LoVo (cell line): Measurements from ENCODE around the gene GALNT9.
A peak's percentile ranks its signal among the peaks of the same experiment; 100 is the strongest.
"Not testable (repeated sequence)": the region's sequence is repeated elsewhere in the genome, so short reads cannot be mapped to it uniquely, and the experiment has no call there.

ENCODE experiments used
- DNase-seq: peaks from one replicate; pipeline ENCODE4 v3.0.0-alpha.2; 2016; ENCODE audit warnings: low spot score

GALNT9 gene

DNA sequence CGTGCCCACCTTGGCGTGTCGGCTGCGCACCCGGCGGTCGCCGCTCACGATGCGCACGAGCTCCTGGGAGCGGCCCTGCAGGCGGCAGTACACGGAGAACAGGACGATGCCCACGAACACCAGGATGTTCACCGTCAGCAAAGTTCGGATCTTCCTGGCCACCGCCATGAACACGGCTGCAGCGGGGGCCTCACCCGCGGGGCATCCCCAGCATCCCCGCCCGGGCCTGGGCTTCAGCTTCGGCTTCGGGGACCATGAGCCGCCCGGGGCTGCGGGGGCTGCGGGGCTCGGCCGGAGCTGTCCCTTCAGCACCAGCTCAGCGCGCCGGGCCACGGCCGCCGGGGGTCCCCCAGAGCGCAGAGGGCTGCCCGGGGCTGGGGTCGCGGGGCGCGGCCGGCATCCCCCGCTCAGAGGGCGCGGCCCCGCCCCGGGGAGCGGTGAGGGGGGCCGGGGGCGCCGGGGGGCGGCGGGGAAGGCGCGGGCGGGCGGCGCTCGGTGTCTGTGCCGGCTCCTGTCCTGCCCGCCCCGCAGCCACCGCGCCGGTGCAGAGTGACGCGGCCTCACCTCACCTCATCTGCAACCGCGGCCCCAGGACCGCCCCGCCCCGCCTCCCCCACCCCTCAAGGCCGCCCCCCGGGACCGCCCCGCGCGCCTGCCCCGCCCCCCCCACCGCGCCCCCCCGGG is at the start of gene GALNT9:
Gene GALNT9 (minus strand): TSS at position 554 of the 684 bp plus-strand sequence. CDS start 386 bp downstream, at position 168.
- no peak for DNase-seq

DNA sequence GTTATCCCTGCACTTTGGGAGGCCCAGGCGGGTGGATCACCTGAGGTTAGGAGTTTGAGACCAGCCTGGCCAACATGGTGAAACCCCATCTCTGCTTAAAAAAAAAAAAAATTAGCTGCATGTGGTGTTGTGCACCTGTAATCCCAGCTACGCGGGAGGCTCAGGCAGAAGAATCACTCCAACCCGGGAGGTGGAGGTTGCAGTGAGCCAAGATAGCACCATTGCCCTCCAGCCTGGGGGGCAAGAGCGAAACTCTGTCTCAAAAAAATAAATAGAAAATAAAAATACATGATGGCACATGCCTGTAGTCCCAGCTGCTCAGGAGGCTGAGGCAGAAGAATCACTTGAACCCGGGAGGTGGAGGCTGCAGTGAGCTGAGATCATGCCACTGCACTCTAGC is 49.7 kb upstream of the GALNT9 start:
- not testable (repeated sequence) for DNase-seq

DNA sequence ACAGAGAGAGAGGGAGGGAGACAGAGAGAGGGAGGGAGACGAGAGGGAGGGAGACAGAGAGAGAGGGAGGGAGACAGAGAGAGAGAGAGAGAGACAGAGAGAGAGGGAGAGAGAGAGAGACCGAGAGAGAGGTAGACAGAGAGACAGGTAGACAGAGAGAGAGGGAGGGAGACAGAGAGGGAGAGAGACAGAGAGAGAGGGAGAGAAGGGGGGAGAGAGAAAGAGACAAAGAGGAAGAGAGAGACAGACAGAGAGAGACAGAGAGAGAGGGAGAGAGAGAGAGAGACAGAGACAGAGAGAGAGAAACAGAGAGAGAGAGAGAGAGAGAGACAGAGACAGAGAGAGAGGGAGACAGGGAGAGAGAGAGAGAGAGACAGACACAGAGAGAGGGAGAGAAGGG is 47.8 kb upstream of the GALNT9 start:
- DNase-seq, result no peak

DNA sequence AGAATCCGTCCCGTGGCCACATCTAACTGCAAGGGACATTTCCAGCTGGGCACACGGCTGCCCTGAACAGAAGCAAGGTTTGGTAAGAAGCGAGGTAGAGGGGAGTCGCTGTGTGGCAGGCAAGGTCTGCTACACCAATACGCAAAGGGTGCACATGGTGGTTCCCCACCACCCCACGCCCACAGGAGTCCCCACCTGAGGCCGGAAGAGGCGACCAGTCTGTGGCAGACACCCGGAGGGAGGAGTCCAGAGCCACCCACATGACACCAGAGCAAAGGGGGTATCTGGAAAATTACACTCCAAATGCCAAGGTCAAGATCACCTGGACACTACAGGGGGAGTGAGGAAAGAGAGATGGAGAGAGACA is 47.1 kb upstream of the GALNT9 start:
- no peak for DNase-seq

DNA sequence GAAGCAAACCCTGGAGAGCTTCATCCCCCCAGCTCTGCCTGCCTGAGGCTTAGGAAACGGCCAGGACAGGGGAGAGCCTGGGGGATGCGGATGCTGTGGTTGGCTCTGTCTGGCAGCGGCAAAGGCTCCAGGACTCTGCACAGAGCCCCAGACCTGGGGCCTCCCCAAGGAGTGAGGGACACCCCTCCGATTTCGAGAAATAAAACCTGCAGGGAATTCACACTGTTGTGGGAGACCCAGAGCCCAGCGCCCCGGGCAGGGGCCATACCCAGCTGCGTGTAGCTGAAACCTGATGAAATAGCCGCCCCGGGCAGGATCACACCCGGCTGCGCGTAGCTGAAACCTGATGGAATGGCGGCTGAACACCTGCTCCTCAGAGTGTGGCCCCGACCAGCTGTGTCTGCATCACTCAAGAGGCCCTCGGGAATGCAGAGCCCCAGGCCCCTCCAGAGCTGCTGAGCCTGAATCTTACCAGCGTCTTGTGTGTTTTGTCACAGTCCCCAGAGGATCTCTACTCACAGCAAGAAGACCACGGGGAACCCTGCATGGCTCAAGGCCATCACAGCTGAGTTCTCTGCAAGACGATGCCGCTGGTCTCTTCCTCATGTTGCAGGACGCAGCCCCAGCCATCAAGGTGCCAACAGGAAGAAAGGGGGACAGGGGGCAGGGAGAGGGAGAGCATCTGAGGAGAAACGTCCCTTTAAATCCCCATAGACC is 46.5 kb upstream of the GALNT9 start:
- no peak for DNase-seq

DNA sequence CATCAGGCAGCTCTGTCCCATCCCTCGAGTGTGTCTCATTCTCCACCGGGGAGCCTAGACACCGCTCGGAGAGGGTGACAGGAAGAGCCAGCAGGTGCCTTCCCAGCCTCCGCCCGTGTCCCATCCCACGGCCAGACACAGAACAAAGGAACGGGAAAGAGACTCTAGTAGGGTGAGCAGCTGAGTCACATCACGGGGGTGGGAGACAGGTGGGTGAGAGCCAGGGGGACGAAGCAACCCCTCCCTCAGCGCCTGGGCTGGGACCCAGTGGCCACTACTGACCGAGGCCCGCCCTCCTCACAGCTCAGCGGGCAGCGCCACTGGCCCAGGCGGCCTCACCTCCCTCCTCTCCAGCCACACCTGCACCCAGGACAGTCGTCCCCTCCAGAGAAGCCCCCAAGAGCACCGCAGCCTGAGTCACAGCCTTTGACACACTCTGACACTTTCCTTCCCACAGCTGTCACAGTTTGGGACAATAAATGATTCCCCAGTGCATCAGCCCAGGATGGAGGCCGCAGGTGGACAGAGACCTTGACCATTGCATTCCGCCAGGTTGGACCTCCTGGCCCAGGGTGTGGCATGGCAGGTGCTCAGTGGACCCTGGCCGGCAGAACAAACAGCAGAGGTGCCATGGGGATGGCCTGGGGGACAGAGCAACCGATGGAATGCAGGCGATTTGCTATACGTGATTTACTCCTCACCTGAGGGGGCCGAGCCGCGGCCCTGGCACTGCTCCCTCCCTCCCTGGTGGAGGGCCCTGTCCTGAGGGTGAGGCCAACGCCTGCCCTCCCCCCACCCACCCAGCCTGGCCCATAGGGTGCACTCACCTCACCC is 45.4 kb upstream of the GALNT9 start:
- no peak for DNase-seq

DNA sequence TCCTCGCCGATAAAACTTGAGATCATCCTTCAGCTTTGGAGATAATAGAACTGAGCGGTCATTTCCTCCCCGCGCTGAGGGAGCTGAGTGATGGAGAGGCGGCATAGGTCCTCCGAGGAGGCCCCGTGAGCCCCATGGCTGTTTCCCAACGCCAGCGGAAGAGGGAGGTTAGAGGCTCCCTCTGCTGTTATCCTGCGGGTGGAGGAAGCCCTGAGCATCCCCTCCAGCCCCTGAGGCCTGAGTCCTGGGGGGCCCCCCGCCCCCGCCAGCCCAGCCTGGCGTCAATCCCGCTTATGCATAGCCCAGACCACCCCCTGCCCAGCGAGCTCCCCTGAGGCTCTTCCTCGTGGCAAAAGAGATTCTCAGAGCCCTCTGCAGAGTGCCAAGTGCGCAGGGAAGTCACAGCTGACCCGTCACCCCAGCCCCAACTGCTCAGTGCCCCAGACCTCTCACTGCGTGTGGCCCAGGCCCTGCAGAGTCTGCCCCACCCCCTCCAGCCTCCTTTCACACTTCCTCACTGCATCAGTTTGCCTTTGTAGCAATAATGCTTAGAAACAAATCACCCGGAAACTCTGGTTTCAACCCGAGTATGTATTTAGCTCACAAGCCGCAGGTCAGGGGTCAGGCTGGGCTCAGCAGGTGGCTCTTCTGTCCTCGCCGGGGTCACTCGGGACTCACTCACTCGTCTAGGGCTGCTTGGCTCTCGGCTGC is 44.7 kb upstream of the GALNT9 start:
- no peak for DNase-seq

DNA sequence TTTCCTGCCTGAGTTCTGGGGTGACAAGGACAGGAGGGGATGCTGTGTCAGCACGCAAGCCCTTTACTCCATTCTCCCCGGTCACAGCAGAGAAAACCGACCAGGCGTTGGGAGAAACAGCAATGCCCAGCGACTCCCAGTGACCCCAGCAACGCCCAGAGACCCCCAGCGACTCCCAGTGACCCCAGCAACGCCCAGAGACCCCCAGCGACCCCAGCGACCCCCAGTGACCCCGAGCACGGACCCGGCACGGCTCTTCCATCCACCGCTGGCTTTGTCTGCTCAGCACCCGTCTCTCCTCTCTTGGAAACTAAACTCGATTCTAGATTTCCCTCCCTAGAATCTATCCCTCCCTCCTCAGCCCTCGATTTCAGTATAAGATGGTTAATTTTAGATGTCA is 38.5 kb upstream of the GALNT9 start:
- no peak for DNase-seq

DNA sequence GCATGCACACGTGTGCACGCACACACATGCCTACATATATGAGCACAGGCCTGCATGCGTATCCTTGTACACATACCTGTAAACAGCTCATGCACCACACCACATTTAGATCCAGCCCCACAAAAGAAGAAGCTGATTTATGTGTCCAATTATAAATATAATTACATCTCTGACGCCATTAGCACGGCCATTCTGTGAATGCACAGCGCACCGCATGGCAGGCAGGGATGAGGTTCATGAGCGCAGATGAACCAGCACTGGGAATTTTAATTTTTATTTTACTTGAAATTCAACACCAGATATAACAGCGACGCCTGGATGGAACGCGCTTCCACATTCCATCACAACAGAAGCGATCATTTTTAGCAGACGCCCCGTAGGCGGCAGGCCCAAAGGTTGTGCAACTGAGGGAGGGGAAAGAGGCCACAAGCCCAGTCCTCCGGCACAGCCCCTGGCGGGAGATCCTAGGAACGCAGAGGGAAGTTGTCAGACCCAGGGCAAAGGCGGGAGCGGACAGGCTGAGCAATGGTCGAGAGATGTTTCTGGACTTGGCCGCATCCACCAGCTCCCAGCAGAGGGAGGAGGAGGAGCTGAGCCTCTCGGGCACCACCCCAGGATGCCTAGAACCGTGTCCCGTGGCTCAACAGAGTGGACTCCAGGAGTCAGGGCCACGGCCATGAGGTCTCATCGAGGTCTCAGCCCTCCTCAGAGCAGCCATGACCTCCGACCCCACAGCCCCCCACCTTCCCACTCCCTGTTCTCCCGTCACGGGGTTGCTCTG is 37.9 kb upstream of the GALNT9 start:
- DNase-seq, result no peak

DNA sequence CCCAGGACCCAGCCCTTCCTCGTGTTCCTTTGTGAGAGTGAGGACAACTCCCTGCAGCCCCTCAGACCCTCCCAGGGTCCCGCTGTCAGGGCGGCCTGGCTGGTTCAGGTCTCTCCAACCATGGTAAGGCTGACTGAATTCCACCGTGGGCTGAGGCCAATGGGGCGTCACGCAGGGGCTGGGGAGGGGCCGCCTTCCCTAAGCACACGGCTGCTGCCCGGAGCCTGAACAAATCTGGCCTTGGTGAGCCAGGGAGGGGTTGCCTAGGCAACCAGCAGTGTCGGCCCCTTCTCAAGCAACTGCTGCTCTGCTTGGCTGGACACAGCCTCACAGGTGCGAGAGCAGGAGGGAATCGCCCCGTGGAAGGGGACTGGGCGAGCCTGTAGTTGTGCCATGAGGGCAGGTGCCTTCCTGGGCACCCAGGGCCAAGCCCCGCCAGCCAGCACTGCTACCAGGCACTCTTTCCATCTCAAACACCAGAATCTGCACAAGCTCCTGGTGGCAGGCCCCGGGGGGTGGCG is 37.0 kb upstream of the GALNT9 start:
- no peak for DNase-seq

DNA sequence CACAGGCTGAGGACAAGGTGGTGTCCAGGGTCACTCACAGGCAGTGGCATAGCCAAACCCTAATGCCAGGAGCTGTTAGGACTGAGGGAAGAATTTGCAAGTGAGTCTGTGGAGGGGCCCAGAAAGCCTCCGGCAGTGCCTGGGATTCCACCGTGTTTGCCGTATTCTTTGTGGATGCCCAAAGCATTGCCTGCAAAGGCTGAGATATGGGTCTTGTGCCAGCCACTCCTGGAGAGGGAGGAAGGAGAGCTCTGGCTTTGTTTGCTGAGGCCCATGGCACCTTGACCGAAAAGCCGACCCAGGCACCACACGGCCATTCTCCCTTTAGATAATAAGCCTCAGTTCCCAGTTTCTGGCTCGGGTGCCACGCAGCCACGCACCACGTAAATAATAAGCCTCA is 35.8 kb upstream of the GALNT9 start:
- no peak for DNase-seq

DNA sequence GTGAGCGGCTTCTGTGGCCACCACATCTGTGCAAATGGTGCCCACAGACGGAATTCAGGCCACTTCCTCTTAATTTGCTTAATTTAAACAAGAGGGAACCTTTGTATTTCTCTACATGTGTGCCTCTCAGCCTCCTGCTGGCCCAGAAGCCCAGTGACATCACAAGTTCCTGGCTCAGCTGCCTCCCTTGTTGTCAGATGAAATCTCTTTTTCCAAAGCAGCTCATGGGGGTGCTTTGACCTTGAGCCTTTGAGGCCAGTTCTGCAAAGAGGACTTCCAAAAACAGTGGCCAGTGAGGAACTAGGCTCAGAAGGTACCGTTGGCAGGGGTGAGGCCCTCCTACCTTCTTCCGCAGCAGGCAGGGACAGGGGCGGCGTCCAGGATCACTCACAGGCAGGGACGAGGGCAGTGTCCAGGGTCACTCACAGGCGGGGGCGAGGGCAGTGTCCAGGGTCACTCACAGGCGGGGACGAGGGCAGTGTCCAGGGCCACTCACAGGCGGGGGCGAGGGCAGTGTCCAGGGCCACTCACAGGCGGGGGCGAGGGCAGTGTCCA is 35.0 kb upstream of the GALNT9 start:
- DNase-seq, result no peak

DNA sequence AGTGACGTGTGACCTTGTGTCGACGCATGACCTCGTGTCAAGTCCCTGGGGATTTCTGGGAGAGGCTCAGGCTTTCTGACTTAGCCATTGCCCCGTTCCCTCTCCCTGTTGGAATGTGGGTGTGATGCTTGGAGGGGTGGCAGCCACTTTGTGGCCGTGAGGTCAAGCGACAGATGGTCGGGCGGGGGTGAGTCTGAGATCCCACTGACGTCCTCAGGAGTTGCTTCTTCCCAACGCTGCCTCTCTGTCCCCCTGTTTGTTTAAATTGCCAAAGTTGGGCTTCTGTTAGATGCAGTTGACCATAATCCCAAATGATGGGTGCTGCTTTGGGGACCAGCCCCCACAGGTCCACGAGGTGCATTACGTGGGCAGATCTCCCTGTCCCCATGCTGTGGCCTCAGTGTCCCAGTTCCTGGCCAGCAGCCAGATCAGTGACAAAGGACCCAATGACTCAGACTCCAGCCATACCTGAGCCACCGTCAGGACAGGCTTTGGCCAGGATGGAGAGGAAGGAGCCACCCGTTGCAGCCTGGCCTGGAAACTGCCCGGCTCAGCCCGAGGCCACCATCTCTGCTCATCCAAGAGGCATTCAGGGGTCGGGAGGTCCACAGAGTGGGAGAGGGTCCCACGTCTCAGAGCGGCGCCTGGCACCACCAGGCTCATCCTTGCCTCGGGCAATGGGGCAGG is 34.4 kb upstream of the GALNT9 start:
- DNase-seq, result peak; percentile 7

DNA sequence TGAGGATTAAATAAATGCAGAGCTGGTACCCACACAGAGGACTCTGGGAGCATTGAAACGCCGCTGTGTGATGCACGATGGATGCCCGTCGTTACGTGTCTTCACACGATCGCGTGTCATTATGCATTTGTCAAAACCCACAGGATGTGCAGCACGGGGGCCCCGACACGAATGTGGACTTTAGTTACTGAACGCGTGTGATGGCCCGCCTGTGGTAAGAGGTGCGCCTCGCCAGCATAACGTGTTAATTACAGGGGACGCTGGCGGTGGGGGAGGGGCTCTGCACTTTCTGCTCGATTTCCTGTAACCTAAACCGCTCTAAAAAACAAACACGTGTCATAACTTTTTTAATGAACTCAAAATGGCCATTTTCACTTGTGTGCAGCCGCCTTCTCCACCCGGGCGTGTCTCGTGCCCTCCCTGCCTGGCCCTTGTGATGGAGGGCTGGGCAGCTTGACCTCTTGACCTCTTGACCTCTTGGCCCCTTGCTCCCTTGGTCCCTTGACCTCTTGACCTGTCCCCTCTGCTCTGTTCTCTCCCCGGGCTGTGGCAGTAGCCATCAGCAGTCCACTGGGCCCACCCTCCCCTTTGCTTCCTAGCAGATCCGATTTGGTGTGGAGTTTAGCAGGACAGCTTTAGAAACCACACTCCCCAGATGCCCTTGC is 33.7 kb upstream of the GALNT9 start:
- DNase-seq, result no peak

DNA sequence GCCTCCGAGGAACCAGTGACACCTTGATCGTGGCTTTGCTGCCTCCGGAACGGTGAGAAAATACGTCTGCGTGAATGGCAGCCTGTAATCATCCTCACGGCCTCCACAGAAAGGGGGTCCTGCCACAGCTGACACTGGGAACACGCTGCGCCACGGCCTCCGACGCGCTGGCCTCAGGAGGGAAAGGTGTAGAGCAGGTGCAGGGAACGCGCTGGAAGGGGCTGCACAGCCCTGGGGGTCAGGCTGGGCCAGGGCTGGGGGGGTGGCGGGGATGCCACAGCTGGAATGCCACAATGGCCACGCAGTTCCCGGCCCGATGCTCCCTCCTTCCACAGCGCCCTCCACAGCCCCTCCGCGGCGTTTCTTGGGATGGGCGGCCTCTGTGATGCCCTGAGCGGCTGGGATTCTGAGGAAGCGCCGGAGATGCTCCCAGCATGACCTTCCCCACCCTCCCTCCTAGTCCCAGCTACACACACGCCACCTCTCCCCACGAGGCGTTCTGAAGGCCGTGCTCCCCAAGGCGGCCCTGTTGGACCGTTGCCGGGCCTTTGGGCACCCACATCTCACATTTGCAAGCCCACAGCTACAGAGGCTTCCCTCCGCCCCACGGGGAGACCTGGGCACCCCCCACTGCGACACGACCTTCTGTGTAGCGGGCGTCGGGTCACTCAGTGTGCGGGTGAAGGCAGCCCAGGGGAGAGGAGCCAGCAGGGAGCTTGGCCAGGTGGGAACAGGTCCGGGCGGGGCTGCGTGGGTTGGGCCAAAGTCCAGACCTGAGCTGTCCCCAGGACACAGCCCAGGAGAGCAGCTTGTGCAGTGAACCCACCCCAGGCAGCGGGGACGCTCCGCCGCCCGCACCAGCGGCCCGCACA is 31.8 kb upstream of the GALNT9 start:
- DNase-seq, result no peak

DNA sequence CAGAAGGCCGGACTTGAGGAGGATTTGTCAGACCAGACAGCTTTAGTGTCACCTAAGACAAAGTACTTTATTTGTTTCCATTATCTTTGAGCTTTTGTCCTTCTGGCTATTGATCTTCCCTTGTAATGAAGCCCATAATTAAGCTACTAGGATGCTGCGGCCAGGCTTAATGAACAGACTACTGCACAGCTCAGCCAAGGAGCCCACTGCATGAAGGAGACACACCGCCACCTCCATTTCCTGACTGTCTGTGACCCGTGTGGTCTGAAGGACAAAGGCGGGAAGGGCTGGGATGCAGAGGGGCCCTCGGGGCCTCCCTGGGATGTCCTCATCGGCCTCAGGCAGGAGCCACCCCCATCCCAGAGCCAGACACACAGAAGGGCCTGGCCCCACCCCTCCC is 31.0 kb upstream of the GALNT9 start:
- no peak for DNase-seq

DNA sequence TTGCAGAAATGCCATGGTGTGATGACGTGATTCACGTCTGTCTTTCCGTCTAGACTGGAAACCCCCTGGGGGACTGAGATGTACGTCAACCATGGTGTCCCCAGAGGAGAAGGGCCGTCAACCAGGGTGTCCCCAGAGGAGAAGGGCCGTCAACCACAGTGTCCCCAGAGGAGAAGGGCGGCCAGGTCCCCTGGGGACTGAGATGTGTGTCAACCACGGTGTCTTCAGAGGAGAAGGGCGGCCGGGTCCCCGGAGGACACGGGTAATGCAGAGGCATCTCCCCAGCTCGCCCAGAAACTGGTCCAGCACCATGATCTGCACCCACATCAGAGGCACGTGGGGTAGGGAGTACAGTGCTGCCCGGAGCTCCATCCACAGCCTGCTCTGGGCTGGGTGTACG is 30.6 kb upstream of the GALNT9 start:
- DNase-seq, result no peak

DNA sequence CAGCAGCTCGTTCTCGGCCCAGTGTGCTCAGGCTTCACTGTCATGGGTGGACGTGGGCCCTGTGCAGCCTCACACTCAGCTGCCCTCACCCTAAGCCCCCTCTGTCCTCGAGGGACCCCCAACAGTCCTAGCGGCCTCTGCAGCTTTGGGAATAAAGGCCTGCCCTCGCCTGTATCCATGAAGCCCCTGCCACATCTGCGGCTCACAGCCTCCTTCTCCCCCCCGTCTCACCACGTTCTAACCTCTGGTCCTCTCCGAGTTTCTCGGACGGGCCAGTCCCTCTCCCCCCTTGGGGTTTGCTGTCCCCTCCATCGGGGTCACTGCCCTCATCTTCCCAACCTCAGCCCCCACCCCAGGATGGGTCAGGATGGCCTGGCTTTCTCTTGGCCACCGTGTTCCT is 30.2 kb upstream of the GALNT9 start:
- DNase-seq, result no peak
